ENCODE measurements around the gene CHD2. TPM values are rescaled to one million over a fixed set of nuclear protein-coding genes. Genes with fewer than 3 reads are reported as not detected.

The CHD2 gene
- polyA plus RNA-seq, 2 of the 4 experiments (the other 2 are of a cell fraction) = 29.5 to 68.2 TPM

GRCh38 chr15:93044301-93045190 is 144.4 kb downstream of the CHD2 start:
- FAIRE-seq (no peak), DNase-seq (ENCODE audit: low read depth in 1 of 2, low spot score in 1 of 2) (no peak), ATAC-seq (no peak; a peak in 2 of 6 replicates)
- H3K4me3 ChIP-seq = no peak overlapping the region
- H3K27ac ChIP-seq = no peak overlapping the region
- ChIA-PET CTCF (interaction anchor here (1.4 to 11.1 kb wide), 3 partner anchors 12 to 1075 kb away, joined by 3 to 114 read pairs (median 5); no protein-coding TSS in a partner anchor), POLR2A (no interaction called here)
- 67% methylated on average over 27 of the region's 46 CpGs for WGBS (ENCODE audit: missing lambda C conversion rate)
- no peaks in the 10 kb centered on the region for H3K4me1 ChIP-seq
- no peak for TF ChIP-seq NR3C1 (IDR thresholded peaks at IDR 0.05)
- no peak for TF ChIP-seq JUN (IDR thresholded peaks at IDR 0.05)
- TF ChIP-seq NPAS2 (CRISPR knock-in tag; IDR thresholded peaks at IDR 0.05; ENCODE audit: borderline replicate concordance) = no peak
- H3K9me3 ChIP-seq = peaks cover 9% of the 10 kb centered on the region; the same call in 1 of the 3 replicates
- H3K4me2 ChIP-seq = no peak overlapping the region

GRCh38 chr15:93045191-93045785 is 145.2 kb downstream of the CHD2 start:
- ATAC-seq (no peak), DNase-seq (ENCODE audit: low read depth in 1 of 2, low spot score in 1 of 2) (no peak), FAIRE-seq (no peak)
- no peak overlapping the region for H3K4me2 ChIP-seq
- H3K4me3 ChIP-seq = no peak overlapping the region
- no peaks in the 10 kb centered on the region for H3K4me1 ChIP-seq
- ChIA-PET CTCF (interaction anchor here (0.7 to 11.1 kb wide), 4 partner anchors 11 to 1074 kb away, joined by 3 to 114 read pairs (median 4); no protein-coding TSS in a partner anchor), POLR2A (no interaction called here)
- WGBS (ENCODE audit: missing lambda C conversion rate) = 78% methylated on average over 27 of the region's 27 CpGs
- H3K27ac ChIP-seq = no peak overlapping the region
- TF ChIP-seq HOXB5 (CRISPR knock-in tag; IDR thresholded peaks at IDR 0.05) (no peak), GATA3 (IDR thresholded peaks at IDR 0.05; ENCODE audit: borderline replicate concordance) (no peak), FOXS1 (CRISPR knock-in tag; IDR thresholded peaks at IDR 0.05) (no peak), HES2 (IDR thresholded peaks at IDR 0.05) (no peak), HDAC2 (IDR thresholded peaks at IDR 0.05) (no peak), PBX3 (IDR thresholded peaks at IDR 0.05) (no peak), SREBF2 (IDR thresholded peaks at IDR 0.05) (no peak), MYC (IDR thresholded peaks at IDR 0.05; ENCODE audit: borderline replicate concordance, low read length) (no peak), RFX5 (IDR thresholded peaks at IDR 0.05) (no peak), JUNB (IDR thresholded peaks at IDR 0.05) (no peak), ZSCAN20 (CRISPR knock-in tag; IDR thresholded peaks at IDR 0.05) (no peak), FOSB (CRISPR knock-in tag; IDR thresholded peaks at IDR 0.05) (no peak), BCL3 (IDR thresholded peaks at IDR 0.05) (no peak), RNF2 (IDR thresholded peaks at IDR 0.05; ENCODE audit: borderline replicate concordance, low read depth) (no peak), POLR2AphosphoS2 (conservative IDR thresholded peaks at IDR 0.05; ENCODE audit: low read length) (no peak), SMC3 (IDR thresholded peaks at IDR 0.05) (no peak), E2F6 (IDR thresholded peaks at IDR 0.05; ENCODE audit: borderline replicate concordance, low read depth) (no peak), KDM1A (IDR thresholded peaks at IDR 0.05; ENCODE audit: low read depth) (no peak)
- peaks cover 9% of the 10 kb centered on the region; the same call in 1 of the 3 replicates for H3K9me3 ChIP-seq

All from A549 (cell line).